Ectodermal cell (in vitro differentiated cells): ENCODE measurements around the gene HPRT1. TPM values are rescaled to one million over a fixed set of nuclear protein-coding genes. Genes with fewer than 3 reads are reported as not detected.

ENCODE experiments used
- H3K27ac ChIP-seq: 2 replicates; pipeline ENCODE4 v1.7.0; 2013; ENCODE audit warnings: mild to moderate bottlenecking, low read depth, low read length; ENCODE audit not compliant: insufficient read depth, poor library complexity, severe bottlenecking
- H3K27me3 ChIP-seq: 2 replicates; pipeline ENCODE4 v1.7.0; 2013; ENCODE audit warnings: mild to moderate bottlenecking, low read length; ENCODE audit not compliant: insufficient read depth, control insufficient read depth, poor library complexity, severe bottlenecking
- H3K36me3 ChIP-seq: one replicate; pipeline ENCODE4 v1.7.0; 2013; ENCODE audit warnings: low read length; ENCODE audit not compliant: control insufficient read depth, insufficient read depth
- H3K4me1 ChIP-seq: one replicate; pipeline ENCODE4 v1.7.0; 2013; ENCODE audit warnings: low read length; ENCODE audit not compliant: control insufficient read depth, insufficient read depth
- H3K4me3 ChIP-seq: 2 replicates; pipeline ENCODE4 v1.7.0; 2013; ENCODE audit warnings: low read depth, low read length, control low read depth; ENCODE audit not compliant: insufficient read depth
- H3K9me3 ChIP-seq: 2 replicates; pipeline ENCODE4 v1.7.0; 2013; ENCODE audit warnings: mild to moderate bottlenecking, low read length, moderate library complexity; ENCODE audit not compliant: control insufficient read depth
- whole genome bisulfite sequencing, 2 experiments: methylation state at CpG; one replicate each; pipeline ENCODE4 v1.1.7; 2013; ENCODE audit warnings: missing lambda C conversion rate in 2 of 2; 5-methylcytosine and 5-hydroxymethylcytosine counted together
- polyA plus RNA-seq, 4 experiments: library from polyadenylated mRNA; stranded (reverse); fragments of 50-300 nt; gene quantifications; one replicate each; pipeline ENCODE4 v1.2.3, GENCODE V29; 2013

HPRT1 gene
- 33.8 TPM for polyA plus RNA-seq (2013, experiment 1 of 4)
- polyA plus RNA-seq (2013, experiment 2 of 4), result 31.0 TPM
- polyA plus RNA-seq (2013, experiment 3 of 4), result 26.0 TPM
- 27.5 TPM for polyA plus RNA-seq (2013, experiment 4 of 4)

- no peaks in the 10 kb centered on the region for H3K36me3 ChIP-seq
- H3K4me3 ChIP-seq, result peak within 1 kb of the TSS; percentile 55
- H3K9me3 ChIP-seq, result no peaks in the 10 kb centered on the region
- WGBS, 2 experiments, result 0 to 1% methylated on average over 85 of the region's 85 CpGs
- no peaks in the 10 kb centered on the region for H3K27me3 ChIP-seq
- no peaks in the 10 kb centered on the region for H3K4me1 ChIP-seq
- peak within 1 kb of the TSS; percentile 63 for H3K27ac ChIP-seq
Observed at GRCh38 chrX:134460005-134460861, at the start of gene HPRT1. Gene HPRT1, plus strand, starts transcription at chrX:134460165. Its CDS starts 147 bp downstream, at chrX:134460312.

GRCh38 chrX:134416087-134416486 lies 43.9 kb upstream of the HPRT1 start:
- 92 to 95% methylated on average over 5 of the region's 5 CpGs for WGBS, 2 experiments
- no peaks in the 10 kb centered on the region for H3K27me3 ChIP-seq
- no peaks in the 10 kb centered on the region for H3K36me3 ChIP-seq
- H3K9me3 ChIP-seq, result no peaks in the 10 kb centered on the region
- H3K4me1 ChIP-seq, result no peaks in the 10 kb centered on the region
- H3K4me3 ChIP-seq, result no peak overlapping the region
- H3K27ac ChIP-seq, result no peak overlapping the region

- H3K36me3 ChIP-seq, result no peaks in the 10 kb centered on the region
- no peak overlapping the region for H3K4me3 ChIP-seq
- H3K27ac ChIP-seq, result no peak overlapping the region
- H3K9me3 ChIP-seq, result no peaks in the 10 kb centered on the region
- no peaks in the 10 kb centered on the region for H3K4me1 ChIP-seq
- H3K27me3 ChIP-seq, result no peaks in the 10 kb centered on the region
- WGBS, 2 experiments, result 95 to 98% methylated on average over 5 to 7 of the region's 8 CpGs
Observed at GRCh38 chrX:134418317-134419113, 41.5 kb upstream of the HPRT1 start.

GRCh38 chrX:134419784-134420183 lies 40.2 kb upstream of the HPRT1 start:
- no peaks in the 10 kb centered on the region for H3K36me3 ChIP-seq
- H3K4me1 ChIP-seq, result no peaks in the 10 kb centered on the region
- H3K27ac ChIP-seq, result no peak overlapping the region
- H3K27me3 ChIP-seq, result no peaks in the 10 kb centered on the region
- H3K9me3 ChIP-seq, result no peaks in the 10 kb centered on the region
- WGBS, 2 experiments, result 91 to 93% methylated on average over 6 of the region's 6 CpGs
- H3K4me3 ChIP-seq, result no peak overlapping the region

- H3K4me3 ChIP-seq, result no peak overlapping the region
- H3K27me3 ChIP-seq, result no peaks in the 10 kb centered on the region
- WGBS, 2 experiments, result 93 to 97% methylated on average over 5 of the region's 5 CpGs
- H3K9me3 ChIP-seq, result no peaks in the 10 kb centered on the region
- H3K27ac ChIP-seq, result no peak overlapping the region
- peaks cover 6% of the 10 kb centered on the region for H3K36me3 ChIP-seq
- no peaks in the 10 kb centered on the region for H3K4me1 ChIP-seq
Observed at GRCh38 chrX:134423606-134424005, 36.4 kb upstream of the HPRT1 start.

- Histone ChIP-seq H3K4me3 (no peak overlapping the region), H3K9me3 (no peaks in the 10 kb centered on the region), H3K4me1 (no peaks in the 10 kb centered on the region), H3K27ac (no peak overlapping the region), H3K36me3 (peaks cover 6% of the 10 kb centered on the region), H3K27me3 (no peaks in the 10 kb centered on the region)
- WGBS, 2 experiments, result 93 to 96% methylated on average over 3 to 4 of the region's 5 CpGs
Observed at GRCh38 chrX:134426281-134426680, 33.7 kb upstream of the HPRT1 start.

- Histone ChIP-seq H3K27me3 (no peaks in the 10 kb centered on the region), H3K9me3 (no peaks in the 10 kb centered on the region), H3K27ac (no peak overlapping the region), H3K4me3 (no peak overlapping the region), H3K36me3 (no peaks in the 10 kb centered on the region), H3K4me1 (no peaks in the 10 kb centered on the region)
- 93 to 100% methylated on average over 2 of the region's 2 CpGs for WGBS, 2 experiments
Observed at GRCh38 chrX:134431894-134432293, 28.1 kb upstream of the HPRT1 start.

GRCh38 chrX:134435894-134436293 lies 24.1 kb upstream of the HPRT1 start:
- no peaks in the 10 kb centered on the region for H3K36me3 ChIP-seq
- 83 to 92% methylated on average over 6 of the region's 6 CpGs for WGBS, 2 experiments
- H3K27me3 ChIP-seq, result no peaks in the 10 kb centered on the region
- no peaks in the 10 kb centered on the region for H3K9me3 ChIP-seq
- no peak overlapping the region for H3K27ac ChIP-seq
- no peak overlapping the region for H3K4me3 ChIP-seq
- no peaks in the 10 kb centered on the region for H3K4me1 ChIP-seq

- 92 to 94% methylated on average over 1 to 2 of the region's 2 CpGs for WGBS, 2 experiments
- H3K9me3 ChIP-seq, result no peaks in the 10 kb centered on the region
- no peaks in the 10 kb centered on the region for H3K27me3 ChIP-seq
- no peak overlapping the region for H3K27ac ChIP-seq
- H3K36me3 ChIP-seq, result no peaks in the 10 kb centered on the region
- no peak overlapping the region for H3K4me3 ChIP-seq
- H3K4me1 ChIP-seq, result no peaks in the 10 kb centered on the region
Observed at GRCh38 chrX:134443020-134443419, 16.9 kb upstream of the HPRT1 start.

GRCh38 chrX:134443461-134443860 lies 16.5 kb upstream of the HPRT1 start:
- no peak overlapping the region for H3K27ac ChIP-seq
- H3K4me3 ChIP-seq, result no peak overlapping the region
- WGBS, 2 experiments, result 93 to 96% methylated on average over 2 of the region's 2 CpGs
- no peaks in the 10 kb centered on the region for H3K27me3 ChIP-seq
- H3K4me1 ChIP-seq, result no peaks in the 10 kb centered on the region
- no peaks in the 10 kb centered on the region for H3K9me3 ChIP-seq
- no peaks in the 10 kb centered on the region for H3K36me3 ChIP-seq
